H9 (cell line): ENCODE data around the gene ERVMER34-1. TPM values are rescaled to one million over a fixed set of nuclear protein-coding genes. Genes with fewer than 3 reads are reported as not detected.

Experiments
- DNase-seq: peaks from one replicate; pipeline ENCODE4 v3.0.0-alpha.2; 2017
- H2AFZ ChIP-seq: one replicate; pipeline ENCODE4 v1.6.1; 2013; ENCODE audit warnings: mild to moderate bottlenecking, low read length, control low read depth, moderate library complexity
- H2AK5ac ChIP-seq: 2 replicates; pipeline ENCODE4 v1.6.1; 2013; ENCODE audit warnings: low read length, control low read depth, mixed read lengths; ENCODE audit not compliant: insufficient read length
- H2BK120ac ChIP-seq: one replicate; pipeline ENCODE4 v1.6.1; 2013; ENCODE audit warnings: low read depth, mild to moderate bottlenecking, low read length, control low read depth, inconsistent platforms; ENCODE audit not compliant: poor library complexity, severe bottlenecking
- H2BK12ac ChIP-seq: 2 replicates; pipeline ENCODE4 v1.6.1; 2013; ENCODE audit warnings: low read length, control low read depth, mixed read lengths, low read depth; ENCODE audit not compliant: insufficient read length
- H2BK15ac ChIP-seq: 2 replicates; pipeline ENCODE4 v1.6.1; 2013; ENCODE audit warnings: low read depth, low read length, control low read depth
- H2BK20ac ChIP-seq: one replicate; pipeline ENCODE4 v1.6.1; 2013; ENCODE audit warnings: low read depth, mild to moderate bottlenecking, low read length, control low read depth, inconsistent platforms; ENCODE audit not compliant: poor library complexity, severe bottlenecking
- H2BK5ac ChIP-seq: 2 replicates; pipeline ENCODE4 v1.6.1; 2013; ENCODE audit warnings: low read length, control low read depth, mixed read lengths; ENCODE audit not compliant: insufficient read length
- H3K14ac ChIP-seq: 2 replicates; pipeline ENCODE4 v1.6.1; 2013; ENCODE audit warnings: low read length, control low read depth; ENCODE audit not compliant: insufficient read depth
- H3K18ac ChIP-seq: 2 replicates; pipeline ENCODE4 v1.6.1; 2013; ENCODE audit warnings: low read depth, mild to moderate bottlenecking, mixed read lengths, low read length, control low read depth; ENCODE audit not compliant: insufficient read length
- H3K23ac ChIP-seq: 2 replicates; pipeline ENCODE4 v1.6.1; 2013; ENCODE audit warnings: low read length, control low read depth, mixed read lengths, low read depth; ENCODE audit not compliant: insufficient read length
- H3K23me2 ChIP-seq: 2 replicates; pipeline ENCODE4 v1.6.1; 2013; ENCODE audit warnings: low read depth, mild to moderate bottlenecking, mixed read lengths, low read length, control low read depth; ENCODE audit not compliant: insufficient read length, poor library complexity, severe bottlenecking
- H3K27ac ChIP-seq: 2 replicates; pipeline ENCODE4 v1.5.1; 2013; ENCODE audit warnings: low read length, control low read depth, mixed read lengths, low read depth; ENCODE audit not compliant: insufficient read length
- H3K27me3 ChIP-seq: 2 replicates; pipeline ENCODE4 v1.6.1; 2013; ENCODE audit warnings: low read length, control low read depth, inconsistent platforms; ENCODE audit not compliant: insufficient read depth
- H3K4ac ChIP-seq: 2 replicates; pipeline ENCODE4 v1.6.1; 2013; ENCODE audit warnings: low read depth, mild to moderate bottlenecking, control low read depth, inconsistent platforms, low read length, moderate library complexity
- H3K4me1 ChIP-seq: 2 replicates; pipeline ENCODE4 v1.6.1; 2013; ENCODE audit warnings: low read length, control low read depth, inconsistent platforms; ENCODE audit not compliant: insufficient read depth
- H3K4me2 ChIP-seq: 2 replicates; pipeline ENCODE4 v1.6.1; 2013; ENCODE audit warnings: low read length, control low read depth, mixed read lengths; ENCODE audit not compliant: insufficient read length, insufficient read depth
- H3K56ac ChIP-seq: 2 replicates; pipeline ENCODE4 v1.6.1; 2013; ENCODE audit warnings: low read depth, mild to moderate bottlenecking, mixed read lengths, low read length, control low read depth; ENCODE audit not compliant: insufficient read length
- H3K79me1 ChIP-seq: 2 replicates; pipeline ENCODE4 v1.6.1; 2013; ENCODE audit warnings: low read depth, mild to moderate bottlenecking, moderate library complexity, low read length, control low read depth, inconsistent platforms; ENCODE audit not compliant: insufficient read depth, poor library complexity, severe bottlenecking
- H3K79me2 ChIP-seq: 2 replicates; pipeline ENCODE4 v1.6.1; 2013; ENCODE audit warnings: low read length, control low read depth, inconsistent platforms; ENCODE audit not compliant: insufficient read depth
- H3K9ac ChIP-seq: 2 replicates; pipeline ENCODE4 v1.6.1; 2013; ENCODE audit warnings: low read length, control low read depth, mixed read lengths; ENCODE audit not compliant: insufficient read length; ENCODE audit errors: extremely low read depth
- H3K9me3 ChIP-seq: one replicate; pipeline ENCODE4 v1.6.1; 2013; ENCODE audit warnings: low read depth, low read length, inconsistent platforms; ENCODE audit not compliant: control insufficient read depth
- H3T11ph ChIP-seq: one replicate; pipeline ENCODE4 v1.6.1; 2013; ENCODE audit warnings: mild to moderate bottlenecking, low read length, control low read depth, inconsistent platforms
- H4K20me1 ChIP-seq: one replicate; pipeline ENCODE4 v1.6.1; 2013; ENCODE audit not compliant: control insufficient read depth, insufficient read length, insufficient read depth
- H4K5ac ChIP-seq: 2 replicates; pipeline ENCODE4 v1.6.1; 2013; ENCODE audit warnings: low read depth, mild to moderate bottlenecking, mixed read lengths, low read length, control low read depth; ENCODE audit not compliant: insufficient read length
- H4K8ac ChIP-seq: replicated peaks from 2 replicates; pipeline ENCODE4 v1.6.1; 2013; ENCODE audit warnings: low read length, control low read depth, mixed read lengths, low read depth; ENCODE audit not compliant: insufficient read length
- H4K91ac ChIP-seq: 2 replicates; pipeline ENCODE4 v1.6.1; 2013; ENCODE audit warnings: low read depth, mild to moderate bottlenecking, moderate library complexity, mixed read lengths, low read length, control low read depth; ENCODE audit not compliant: insufficient read length
- H3K27ac Mint-ChIP-seq, 3 experiments: 2 replicates in 2 of 3; 3 replicates in 1 of 3; pipeline ENCODE4 v1.8.0; 2020 to 2021; ENCODE audit warnings: mixed read lengths in 3 of 3, mild to moderate bottlenecking in 1 of 3, moderate library complexity in 1 of 3
- H3K27me3 Mint-ChIP-seq: 2 replicates; pipeline ENCODE4 v1.8.0; 2021; ENCODE audit warnings: low read depth, mild to moderate bottlenecking, moderate library complexity, mixed read lengths
- H3K36me3 Mint-ChIP-seq, 3 experiments: 2 replicates in 2 of 3; 3 replicates in 1 of 3; pipeline ENCODE4 v1.8.0; 2020 to 2021; ENCODE audit warnings: low read depth in 3 of 3, mixed read lengths in 3 of 3; ENCODE audit not compliant: insufficient read depth in 1 of 3
- H3K4me1 Mint-ChIP-seq, 2 experiments: 2 replicates each; pipeline ENCODE4 v1.8.0; 2020; ENCODE audit warnings: mixed read lengths in 2 of 2
- H3K4me3 Mint-ChIP-seq, 2 experiments: 2 replicates in 1 of 2; 3 replicates in 1 of 2; pipeline ENCODE4 v1.8.0; 2020 to 2021; ENCODE audit warnings: mild to moderate bottlenecking in 2 of 2, mixed read lengths in 2 of 2, moderate library complexity in 1 of 2
- H3K9me3 Mint-ChIP-seq, 2 experiments: 2 replicates in 1 of 2; 3 replicates in 1 of 2; pipeline ENCODE4 v1.8.0; 2020; ENCODE audit warnings: mild to moderate bottlenecking in 2 of 2, mixed read lengths in 2 of 2, moderate library complexity in 1 of 2
- WGBS: extraction: QIAGEN DNeasy Blood & Tissue Kit; methylation state at CpG from one replicate; pipeline ENCODE4 v1.1.7; 2013; ENCODE audit warnings: missing lambda C conversion rate, low lambda C conversion rate, mixed read lengths; ENCODE audit not compliant: insufficient read length; ENCODE audit errors: extremely low coverage; 5-methylcytosine and 5-hydroxymethylcytosine counted together
- total RNA-seq: library from RNA; stranded (reverse); gene quantifications from 2 replicates; pipeline ENCODE4 v1.2.1, GENCODE V29; 2021
- TF ChIP-seq, protein P1 (sequence below): fragments of 200-600 bp; sonication (generic); conservative IDR thresholded peaks from 3 replicates; pipeline ENCODE4 v1.8.0; 2021; ENCODE audit warnings: antibody characterized with exemption, mild to moderate bottlenecking

The ERVMER34-1 gene
- total RNA-seq, 1 experiment from 2014 or later: 14.4 TPM

DNA sequence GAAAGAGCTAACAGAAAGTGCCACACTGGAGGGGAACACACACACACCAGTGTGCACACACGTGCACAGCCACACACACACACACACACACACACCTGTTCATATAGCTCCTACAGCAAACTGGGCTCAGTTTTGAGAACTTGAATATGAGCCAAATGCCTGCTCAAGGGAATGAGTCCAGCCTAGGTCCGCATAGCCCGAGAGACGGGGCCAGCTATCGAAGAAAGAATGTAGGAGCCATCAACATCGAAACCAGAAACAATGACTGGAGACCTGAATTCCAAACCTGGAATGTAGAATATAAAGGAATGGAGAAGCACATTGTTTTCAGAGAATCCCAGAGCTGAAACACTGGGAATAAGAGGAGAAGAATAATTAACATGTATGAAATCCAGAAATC, 37.6 kb upstream of the ERVMER34-1 start:
- Histone ChIP-seq H2BK5ac (no peak overlapping the region), H2AK5ac (no peak overlapping the region), H3K14ac (peak overlapping the region; percentile 58; the same call in 1 of the 2 replicates), H3K27ac (no peak overlapping the region), H2BK12ac (no peak overlapping the region), H2BK20ac (no peak overlapping the region), H3K79me1 (no peaks in the 10 kb centered on the region), H3K23ac (no peak overlapping the region), H3K9ac (no peak overlapping the region), H4K91ac (no peak overlapping the region), H3K18ac (no peak overlapping the region), H3K56ac (no peak overlapping the region), H4K5ac (no peak overlapping the region), H3K79me2 (no peaks in the 10 kb centered on the region), H3K9me3 (no peaks in the 10 kb centered on the region), H2BK15ac (no peak overlapping the region), H3K4me2 (no peak overlapping the region), H4K8ac (no peak overlapping the region), H3K27me3 (no peaks in the 10 kb centered on the region), H3K4ac (no peak overlapping the region), H2AFZ (no peak overlapping the region), H2BK120ac (no peak overlapping the region), H3K23me2 (no peaks in the 10 kb centered on the region), H3K4me1 (peaks cover 1% of the 10 kb centered on the region; the same call in 1 of the 2 replicates), H3T11ph (no peak overlapping the region), H4K20me1 (no peaks in the 10 kb centered on the region)
- Mint-ChIP-seq H3K27ac (no peak overlapping the region; a peak in 1 of 7 replicates), H3K4me1 (peaks cover 6 to 9% of the 10 kb centered on the region in 2 experiments; a peak in 3 of 4 replicates), H3K27me3 (no peaks in the 10 kb centered on the region), H3K4me3 (no peak overlapping the region), H3K36me3 (no peaks in the 10 kb centered on the region), H3K9me3 (no peaks in the 10 kb centered on the region; a peak in 1 of 5 replicates)
- no peak for DNase-seq
- no CpG with 5 or more reads among the region's 6 CpGs for WGBS
- TF ChIP-seq, protein P1, sequence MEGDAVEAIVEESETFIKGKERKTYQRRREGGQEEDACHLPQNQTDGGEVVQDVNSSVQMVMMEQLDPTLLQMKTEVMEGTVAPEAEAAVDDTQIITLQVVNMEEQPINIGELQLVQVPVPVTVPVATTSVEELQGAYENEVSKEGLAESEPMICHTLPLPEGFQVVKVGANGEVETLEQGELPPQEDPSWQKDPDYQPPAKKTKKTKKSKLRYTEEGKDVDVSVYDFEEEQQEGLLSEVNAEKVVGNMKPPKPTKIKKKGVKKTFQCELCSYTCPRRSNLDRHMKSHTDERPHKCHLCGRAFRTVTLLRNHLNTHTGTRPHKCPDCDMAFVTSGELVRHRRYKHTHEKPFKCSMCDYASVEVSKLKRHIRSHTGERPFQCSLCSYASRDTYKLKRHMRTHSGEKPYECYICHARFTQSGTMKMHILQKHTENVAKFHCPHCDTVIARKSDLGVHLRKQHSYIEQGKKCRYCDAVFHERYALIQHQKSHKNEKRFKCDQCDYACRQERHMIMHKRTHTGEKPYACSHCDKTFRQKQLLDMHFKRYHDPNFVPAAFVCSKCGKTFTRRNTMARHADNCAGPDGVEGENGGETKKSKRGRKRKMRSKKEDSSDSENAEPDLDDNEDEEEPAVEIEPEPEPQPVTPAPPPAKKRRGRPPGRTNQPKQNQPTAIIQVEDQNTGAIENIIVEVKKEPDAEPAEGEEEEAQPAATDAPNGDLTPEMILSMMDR: no peak
